HUES64 (cell line): Measurements from ENCODE around the gene LRIT2.

ENCODE experiments used
- H3K27ac ChIP-seq: 2 replicates; pipeline ENCODE4 v1.7.0; 2013; ENCODE audit warnings: low read depth, low read length, inconsistent platforms
- H3K27me3 ChIP-seq: 2 replicates; pipeline ENCODE4 v1.6.1; 2013; ENCODE audit warnings: mild to moderate bottlenecking, low read length; ENCODE audit not compliant: insufficient read depth
- H3K36me3 ChIP-seq: 2 replicates; pipeline ENCODE4 v1.6.1; 2013; ENCODE audit warnings: mild to moderate bottlenecking, low read length; ENCODE audit not compliant: insufficient read depth
- H3K4me1 ChIP-seq: 2 replicates; pipeline ENCODE4 v1.6.1; 2013; ENCODE audit warnings: mild to moderate bottlenecking, low read length, moderate library complexity; ENCODE audit not compliant: insufficient read depth
- H3K4me3 ChIP-seq: 2 replicates; pipeline ENCODE4 v1.5.1; 2013; ENCODE audit warnings: mild to moderate bottlenecking, low read length, moderate library complexity
- H3K9ac ChIP-seq: 2 replicates; pipeline ENCODE4 v1.6.1; 2013; ENCODE audit warnings: mild to moderate bottlenecking, low read depth, low read length
- H3K9me3 ChIP-seq: 2 replicates; pipeline ENCODE4 v1.6.1; 2013; ENCODE audit warnings: low read depth, low read length; ENCODE audit not compliant: insufficient read depth
- WGBS: fragments of 150-250, 120-280 bp; methylation state at CpG from one replicate; pipeline ENCODE4 v1.1.7; 2013; ENCODE audit warnings: missing lambda C conversion rate; 5-methylcytosine and 5-hydroxymethylcytosine counted together

LRIT2 gene

GRCh38 chr10:84237199-84238051, 12.1 kb upstream of the LRIT2 start:
- no peak overlapping the region for H3K9ac ChIP-seq
- no peaks in the 10 kb centered on the region for H3K9me3 ChIP-seq
- H3K27ac ChIP-seq, result no peak overlapping the region
- peaks cover 10% of the 10 kb centered on the region; the same call in 1 of the 2 replicates for H3K27me3 ChIP-seq
- no peaks in the 10 kb centered on the region for H3K36me3 ChIP-seq
- 84% methylated on average over 52 of the region's 52 CpGs for WGBS
- H3K4me3 ChIP-seq, result no peak overlapping the region
- H3K4me1 ChIP-seq, result no peaks in the 10 kb centered on the region

DNA sequence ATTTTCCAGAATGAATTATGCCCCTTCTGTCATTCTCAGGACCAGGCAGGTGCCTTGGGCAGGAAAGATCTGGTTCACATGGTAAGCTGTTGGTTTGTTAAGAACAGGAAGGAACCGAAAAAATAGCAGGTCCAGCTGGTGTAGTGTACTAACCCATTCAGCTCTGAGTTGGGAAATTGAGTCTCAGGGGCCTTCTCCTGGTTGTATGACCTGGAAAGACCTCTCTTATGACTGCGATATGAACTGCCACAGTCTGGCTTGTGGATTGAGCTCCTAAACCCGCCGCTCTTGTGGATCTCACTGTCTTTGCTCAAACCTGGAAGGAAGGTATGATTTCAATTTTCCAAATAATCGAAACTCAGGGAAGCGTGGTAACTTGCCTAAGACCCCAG, 11.5 kb upstream of the LRIT2 start:
- Histone ChIP-seq H3K9ac (no peak overlapping the region), H3K36me3 (no peaks in the 10 kb centered on the region), H3K4me3 (no peak overlapping the region), H3K9me3 (no peaks in the 10 kb centered on the region), H3K27me3 (peaks cover 10% of the 10 kb centered on the region; the same call in 1 of the 2 replicates), H3K27ac (no peak overlapping the region), H3K4me1 (no peaks in the 10 kb centered on the region)
- WGBS, result 94% methylated on average over 6 of the region's 6 CpGs

GRCh38 chr10:84235096-84235495, 9.8 kb upstream of the LRIT2 start:
- peaks cover 10% of the 10 kb centered on the region; the same call in 1 of the 2 replicates for H3K27me3 ChIP-seq
- 84% methylated on average over 3 of the region's 4 CpGs for WGBS

DNA sequence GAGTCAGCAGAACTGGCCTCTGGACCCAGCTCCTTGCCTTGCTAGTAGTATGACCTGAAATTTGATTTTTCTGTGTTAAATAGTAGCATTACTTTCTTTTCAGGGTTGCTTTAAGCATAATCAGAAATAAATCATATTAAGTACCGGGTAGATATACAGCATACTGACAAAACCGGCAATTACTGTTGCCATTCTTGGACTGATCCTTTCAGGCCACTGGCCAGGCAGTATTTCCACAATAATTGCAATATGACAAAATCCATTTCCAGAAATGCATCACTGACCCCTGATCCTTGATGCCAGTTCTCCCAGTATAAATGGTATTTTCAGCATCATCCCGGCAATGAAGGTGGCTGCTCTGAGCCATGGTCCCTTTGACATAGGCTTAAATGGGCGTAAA, 9.1 kb upstream of the LRIT2 start:
- H3K9ac ChIP-seq, result no peak overlapping the region
- no peak overlapping the region for H3K4me3 ChIP-seq
- no peak overlapping the region for H3K27ac ChIP-seq
- no peaks in the 10 kb centered on the region for H3K9me3 ChIP-seq
- no peaks in the 10 kb centered on the region for H3K4me1 ChIP-seq
- peaks cover 10% of the 10 kb centered on the region; the same call in 1 of the 2 replicates for H3K27me3 ChIP-seq
- 92% methylated on average over 4 of the region's 4 CpGs for WGBS
- no peaks in the 10 kb centered on the region for H3K36me3 ChIP-seq

More at GRCh38 chr10:84235096-84235495, 9.8 kb upstream of the LRIT2 start:
- Histone ChIP-seq H3K9ac (no peak overlapping the region), H3K9me3 (no peaks in the 10 kb centered on the region), H3K27ac (no peak overlapping the region), H3K36me3 (no peaks in the 10 kb centered on the region), H3K4me1 (no peaks in the 10 kb centered on the region), H3K4me3 (no peak overlapping the region)

DNA sequence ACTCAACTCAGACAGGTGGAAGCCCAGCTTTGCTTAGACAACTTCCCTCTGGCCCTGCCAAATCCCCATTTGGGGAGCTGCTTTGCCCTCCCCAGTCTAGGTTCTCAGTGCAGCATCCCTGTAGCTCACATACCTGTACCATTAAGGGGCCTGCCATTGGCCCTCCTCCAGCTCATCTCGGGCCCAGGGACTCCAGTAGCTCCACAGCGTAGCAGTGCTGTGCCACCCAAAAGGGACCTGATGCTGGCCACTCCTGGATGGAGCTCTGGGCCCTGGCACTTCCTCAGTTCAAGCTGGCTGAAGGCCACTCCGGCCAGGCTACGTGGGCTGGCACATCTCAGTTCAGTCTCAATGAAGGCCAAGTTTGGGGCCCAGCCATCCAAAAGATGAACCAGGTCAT, 8.6 kb upstream of the LRIT2 start:
- no peaks in the 10 kb centered on the region for H3K4me1 ChIP-seq
- H3K9me3 ChIP-seq, result no peaks in the 10 kb centered on the region
- H3K27me3 ChIP-seq, result peaks cover 10% of the 10 kb centered on the region; the same call in 1 of the 2 replicates
- H3K36me3 ChIP-seq, result no peaks in the 10 kb centered on the region
- no peak overlapping the region for H3K9ac ChIP-seq
- WGBS, result 91% methylated on average over 4 of the region's 4 CpGs
- H3K27ac ChIP-seq, result no peak overlapping the region
- H3K4me3 ChIP-seq, result no peak overlapping the region

DNA sequence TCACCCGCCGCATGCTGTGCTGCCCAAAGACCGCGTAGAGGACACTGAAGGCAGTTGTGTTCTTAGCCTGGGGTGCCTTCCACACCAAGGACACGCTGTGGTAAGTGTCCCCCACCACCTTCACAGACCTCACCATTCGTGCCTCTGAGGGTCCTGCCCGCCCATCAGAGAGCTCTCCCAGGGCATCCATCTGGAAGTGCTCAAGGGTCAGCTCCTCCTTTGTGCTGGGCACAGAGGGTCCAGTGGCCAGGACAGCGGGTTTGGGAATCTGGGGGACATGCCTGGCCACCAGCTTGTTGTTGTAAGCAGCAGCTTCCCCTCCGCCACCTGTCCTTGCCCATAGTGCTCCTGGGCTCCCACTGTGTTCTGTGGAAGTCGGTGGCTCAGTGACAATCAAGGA, 7.0 kb upstream of the LRIT2 start:
- Histone ChIP-seq H3K36me3 (no peaks in the 10 kb centered on the region), H3K9me3 (no peaks in the 10 kb centered on the region), H3K4me1 (no peaks in the 10 kb centered on the region), H3K27ac (no peak overlapping the region), H3K9ac (no peak overlapping the region), H3K27me3 (peaks cover 6% of the 10 kb centered on the region; the same call in 1 of the 2 replicates), H3K4me3 (no peak overlapping the region)
- 89% methylated on average over 10 of the region's 10 CpGs for WGBS

DNA sequence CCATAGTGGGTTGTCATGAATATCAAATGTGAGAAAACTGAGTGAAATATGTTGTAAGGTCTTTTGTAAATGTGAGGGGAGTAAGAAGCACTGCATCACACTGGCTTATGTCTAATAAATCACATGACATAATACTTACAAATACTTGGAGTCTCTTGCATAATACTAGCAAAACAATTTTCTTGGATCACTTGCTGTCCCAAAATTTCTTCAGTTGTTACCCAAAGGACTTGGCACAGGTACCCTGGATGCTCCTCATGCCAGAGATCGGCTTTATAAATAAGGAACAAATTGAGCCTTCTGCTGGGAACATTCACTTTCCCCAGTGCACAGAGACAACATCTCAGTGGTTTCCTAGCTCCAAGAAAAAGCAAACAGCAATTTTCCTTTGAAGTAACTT, 5.0 kb upstream of the LRIT2 start:
- Histone ChIP-seq H3K9ac (no peak overlapping the region), H3K9me3 (no peaks in the 10 kb centered on the region), H3K27ac (no peak overlapping the region), H3K27me3 (no peaks in the 10 kb centered on the region; the same call in 1 of the 2 replicates), H3K4me1 (no peaks in the 10 kb centered on the region), H3K4me3 (no peak overlapping the region), H3K36me3 (no peaks in the 10 kb centered on the region)
- WGBS, result 96% methylated on average over 1 of the region's 1 CpG

DNA sequence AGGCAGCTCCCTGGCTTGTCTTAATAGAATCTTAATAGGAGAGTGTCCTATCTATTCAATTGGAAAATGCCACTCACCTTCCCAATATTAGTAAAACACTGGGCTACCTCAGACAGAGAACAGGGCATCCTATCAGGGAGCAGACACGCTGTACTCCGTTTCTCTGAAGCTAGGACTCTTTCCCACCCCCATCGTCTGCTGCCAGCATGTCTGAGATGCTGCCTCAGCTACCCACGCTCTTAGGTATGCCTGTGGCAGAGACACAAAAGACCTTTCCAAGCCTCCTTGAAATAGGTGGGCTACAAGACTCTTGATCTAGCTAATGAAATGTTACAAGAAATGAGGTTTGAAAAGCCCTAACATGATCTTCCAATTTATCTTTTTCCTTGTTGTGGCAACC, 2.5 kb upstream of the LRIT2 start:
- Histone ChIP-seq H3K27me3 (no peaks in the 10 kb centered on the region; the same call in 1 of the 2 replicates), H3K9me3 (no peaks in the 10 kb centered on the region), H3K27ac (no peak overlapping the region), H3K4me1 (no peaks in the 10 kb centered on the region), H3K9ac (no peak overlapping the region), H3K36me3 (no peaks in the 10 kb centered on the region), H3K4me3 (no peak overlapping the region)
- 65% methylated on average over 4 of the region's 4 CpGs for WGBS

DNA sequence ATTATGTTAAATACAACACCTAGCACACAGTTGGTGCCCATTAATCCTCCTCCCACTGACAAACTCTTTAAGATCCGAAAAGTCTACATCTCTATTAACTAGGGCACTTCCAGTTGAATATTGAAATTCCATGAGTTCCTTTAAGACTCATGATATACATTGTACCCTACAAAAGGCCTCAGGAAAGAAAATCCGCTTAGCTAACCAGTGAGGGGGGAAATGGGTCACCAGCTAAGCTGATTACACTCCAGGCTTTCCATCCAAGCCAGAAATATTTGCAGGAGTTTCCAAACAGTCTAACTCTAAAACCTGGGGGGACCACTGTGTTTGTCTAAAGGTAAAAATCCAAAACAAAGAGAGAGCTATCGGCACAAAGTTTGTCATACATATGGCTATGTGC, 1.3 kb upstream of the LRIT2 start:
- no peak overlapping the region for H3K9ac ChIP-seq

DNA sequence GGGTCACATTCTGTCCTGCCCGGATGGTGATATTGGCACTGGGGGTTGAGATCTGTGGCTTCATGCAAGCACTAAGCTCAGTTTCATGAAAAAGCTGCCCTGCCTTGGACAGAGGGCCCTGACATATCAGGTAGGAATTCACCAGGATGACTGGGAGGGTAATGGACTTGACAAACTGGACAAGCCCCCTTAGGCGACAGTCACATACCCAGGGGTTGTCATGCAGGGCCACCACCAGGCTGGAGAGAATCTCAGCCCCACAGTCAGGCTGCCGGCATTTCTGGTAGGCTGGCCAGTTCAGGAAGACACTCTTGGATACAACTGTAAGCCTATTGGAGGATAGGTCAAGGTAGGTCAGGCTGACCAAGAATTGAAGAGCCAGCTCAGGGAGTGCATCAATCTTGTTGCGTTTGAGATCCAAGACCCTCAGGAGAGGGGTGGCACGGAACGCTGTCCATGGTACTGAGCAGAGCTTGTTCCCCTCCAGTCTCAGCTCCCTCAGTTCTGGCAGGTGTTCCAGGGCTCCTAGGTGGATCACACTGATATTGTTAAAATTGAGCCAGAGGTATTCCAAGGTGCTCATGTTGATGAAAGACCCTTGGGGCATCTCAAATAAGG, 824 bp downstream of the LRIT2 start:
- Histone ChIP-seq H3K9ac (no peak overlapping the region), H3K4me3 (no peak overlapping the region), H3K27ac (no peak overlapping the region), H3K9me3 (no peaks in the 10 kb centered on the region), H3K36me3 (no peaks in the 10 kb centered on the region), H3K4me1 (no peaks in the 10 kb centered on the region), H3K27me3 (no peaks in the 10 kb centered on the region; the same call in 1 of the 2 replicates)
- WGBS, result 46% methylated on average over 6 of the region's 6 CpGs

More for the DNA sequence above, 1.3 kb upstream of the LRIT2 start:
- Histone ChIP-seq H3K36me3 (no peaks in the 10 kb centered on the region), H3K4me3 (no peak overlapping the region), H3K4me1 (no peaks in the 10 kb centered on the region), H3K27me3 (no peaks in the 10 kb centered on the region; the same call in 1 of the 2 replicates), H3K27ac (no peak overlapping the region), H3K9me3 (no peaks in the 10 kb centered on the region)
- 91% methylated on average over 3 of the region's 3 CpGs for WGBS

GRCh38 chr10:84221916-84222315, 3.4 kb downstream of the LRIT2 start:
- Histone ChIP-seq H3K36me3 (no peaks in the 10 kb centered on the region), H3K4me3 (no peak overlapping the region), H3K27me3 (no peaks in the 10 kb centered on the region), H3K9ac (no peak overlapping the region), H3K4me1 (no peaks in the 10 kb centered on the region), H3K27ac (no peak overlapping the region), H3K9me3 (no peaks in the 10 kb centered on the region)
- 82% methylated on average over 8 of the region's 8 CpGs for WGBS
